ENCODE measurements around the gene HSD11B2. TPM values are rescaled to one million over a fixed set of nuclear protein-coding genes. Genes with fewer than 3 reads are reported as not detected.

The HSD11B2 gene
- total and polyA plus RNA-seq, 2 of the 8 experiments (the other 6 are each of a cell fraction or from before 2014, with no cell fraction given) = 28.7 to 32.9 TPM

GRCh38 chr16:67474551-67475455, 43.9 kb downstream of the HSD11B2 start (continued):
- no peak for TF ChIP-seq CTCF (IDR thresholded peaks at IDR 0.05; ENCODE audit: control extremely low read depth in 1 of 3, insufficient read depth in 1 of 3, low read depth in 1 of 3, low read length in 3 of 3)
- TF ChIP-seq SIN3A (conservative IDR thresholded peaks at IDR 0.05 in 1 of 2, IDR thresholded peaks at IDR 0.05 in 1 of 2; ENCODE audit: low read depth in 1 of 2, low read length in 2 of 2) = no peak
- no peak for TF ChIP-seq USF2 (IDR thresholded peaks at IDR 0.05; ENCODE audit: low read length)
- TF ChIP-seq, protein P1, sequence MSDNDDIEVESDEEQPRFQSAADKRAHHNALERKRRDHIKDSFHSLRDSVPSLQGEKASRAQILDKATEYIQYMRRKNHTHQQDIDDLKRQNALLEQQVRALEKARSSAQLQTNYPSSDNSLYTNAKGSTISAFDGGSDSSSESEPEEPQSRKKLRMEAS (IDR thresholded peaks at IDR 0.05) = no peak
- no peak for TF ChIP-seq JUN (IDR thresholded peaks at IDR 0.05; ENCODE audit: low read depth, low read length)
- TF ChIP-seq KDM4A (IDR thresholded peaks at IDR 0.05; ENCODE audit: low read depth, low read length, severe bottlenecking) = no peak
- no peak for TF ChIP-seq YY1 (IDR thresholded peaks at IDR 0.05; ENCODE audit: low read depth, low read length)
- TF ChIP-seq HDAC6 (IDR thresholded peaks at IDR 0.05; ENCODE audit: low read depth, low read length) = no peak
- no peak for TF ChIP-seq JUND (IDR thresholded peaks at IDR 0.05; ENCODE audit: low read length)
- TF ChIP-seq TBP (IDR thresholded peaks at IDR 0.05; ENCODE audit: low read depth, low read length) = no peak
- no peak for TF ChIP-seq RFX5 (IDR thresholded peaks at IDR 0.05; ENCODE audit: borderline replicate concordance, low read depth, low read length)
